Measurements from ENCODE around the gene CCL8. TPM values are rescaled to one million over a fixed set of nuclear protein-coding genes. Genes with fewer than 3 reads are reported as not detected.

Gene CCL8
- total and polyA plus RNA-seq, 2 experiments from 2014 or later = not detected

DNA sequence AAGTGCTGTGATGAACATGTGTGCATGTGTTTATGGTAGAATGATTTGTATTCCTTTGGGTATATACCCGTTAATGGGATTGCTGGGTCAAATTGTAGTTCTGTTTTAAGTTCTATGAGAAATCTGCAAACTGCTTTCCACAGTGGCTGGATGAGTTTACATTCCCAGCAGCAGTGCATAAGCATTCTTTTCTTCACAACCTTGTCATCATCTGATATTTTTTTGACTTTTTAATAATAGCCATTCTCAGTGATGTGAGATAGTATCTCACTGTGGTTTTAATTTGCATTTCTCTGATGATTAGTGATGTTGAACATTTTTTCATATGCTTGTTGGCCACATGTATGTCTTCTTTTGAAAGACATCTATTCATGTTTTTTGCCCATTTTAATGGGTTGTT is 18.5 kb downstream of the CCL8 start:
- Histone ChIP-seq H3K4me3 (no peak overlapping the region), H3K27me3 (no peaks in the 10 kb centered on the region), H3K27ac (no peak overlapping the region), H3K4me1 (ENCODE audit: low read depth) (no peaks in the 10 kb centered on the region), H3K9me3 (ENCODE audit: low read depth) (no peaks in the 10 kb centered on the region), H3K36me3 (no peaks in the 10 kb centered on the region)
- TF ChIP-seq, protein P1, sequence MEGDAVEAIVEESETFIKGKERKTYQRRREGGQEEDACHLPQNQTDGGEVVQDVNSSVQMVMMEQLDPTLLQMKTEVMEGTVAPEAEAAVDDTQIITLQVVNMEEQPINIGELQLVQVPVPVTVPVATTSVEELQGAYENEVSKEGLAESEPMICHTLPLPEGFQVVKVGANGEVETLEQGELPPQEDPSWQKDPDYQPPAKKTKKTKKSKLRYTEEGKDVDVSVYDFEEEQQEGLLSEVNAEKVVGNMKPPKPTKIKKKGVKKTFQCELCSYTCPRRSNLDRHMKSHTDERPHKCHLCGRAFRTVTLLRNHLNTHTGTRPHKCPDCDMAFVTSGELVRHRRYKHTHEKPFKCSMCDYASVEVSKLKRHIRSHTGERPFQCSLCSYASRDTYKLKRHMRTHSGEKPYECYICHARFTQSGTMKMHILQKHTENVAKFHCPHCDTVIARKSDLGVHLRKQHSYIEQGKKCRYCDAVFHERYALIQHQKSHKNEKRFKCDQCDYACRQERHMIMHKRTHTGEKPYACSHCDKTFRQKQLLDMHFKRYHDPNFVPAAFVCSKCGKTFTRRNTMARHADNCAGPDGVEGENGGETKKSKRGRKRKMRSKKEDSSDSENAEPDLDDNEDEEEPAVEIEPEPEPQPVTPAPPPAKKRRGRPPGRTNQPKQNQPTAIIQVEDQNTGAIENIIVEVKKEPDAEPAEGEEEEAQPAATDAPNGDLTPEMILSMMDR (IDR thresholded peaks at IDR 0.05; ENCODE audit: low read depth, low read length) = no peak
- no peak for DNase-seq (ENCODE audit: low read depth in 1 of 2, low spot score in 1 of 2)

DNA sequence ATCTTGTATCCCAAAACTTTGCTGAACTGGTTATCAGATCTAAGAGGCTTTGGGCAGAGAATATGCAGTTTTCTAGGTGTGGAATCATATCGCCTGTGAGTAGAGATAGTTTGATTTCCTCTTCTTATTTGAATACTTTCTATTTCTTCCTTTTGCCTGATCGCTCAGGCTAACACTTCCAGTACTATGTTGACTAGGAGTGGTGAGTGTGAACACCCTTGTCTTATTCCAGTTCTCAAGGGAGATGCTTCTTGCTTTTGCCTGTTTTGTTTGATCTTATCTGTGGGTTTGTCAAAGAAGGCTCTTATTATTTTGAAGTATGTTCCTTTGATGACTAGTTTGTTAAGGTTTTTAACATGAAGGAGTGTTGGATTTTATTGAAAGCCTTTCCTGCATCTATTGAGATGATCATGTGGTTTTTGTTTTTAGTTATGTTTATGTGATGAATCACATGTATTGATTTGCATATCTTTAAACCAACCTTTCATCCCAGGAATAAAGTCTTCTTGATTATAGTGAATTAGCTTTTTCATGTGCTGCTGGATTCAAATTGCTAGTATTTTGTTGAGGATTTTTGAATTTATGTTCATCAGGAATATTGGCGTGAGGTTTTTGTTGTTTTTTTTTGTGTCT is 20.0 kb downstream of the CCL8 start:
- H3K4me1 ChIP-seq (ENCODE audit: low read depth) = no peaks in the 10 kb centered on the region
- H3K4me3 ChIP-seq = no peak overlapping the region
- DNase-seq (ENCODE audit: low read depth in 1 of 2, low spot score in 1 of 2) = no peak
- H3K27ac ChIP-seq = no peak overlapping the region
- H3K27me3 ChIP-seq = no peaks in the 10 kb centered on the region
- H3K9me3 ChIP-seq (ENCODE audit: low read depth) = no peaks in the 10 kb centered on the region
- no peaks in the 10 kb centered on the region for H3K36me3 ChIP-seq
- TF ChIP-seq, protein P1 (IDR thresholded peaks at IDR 0.05; ENCODE audit: low read depth, low read length) = no peak

DNA sequence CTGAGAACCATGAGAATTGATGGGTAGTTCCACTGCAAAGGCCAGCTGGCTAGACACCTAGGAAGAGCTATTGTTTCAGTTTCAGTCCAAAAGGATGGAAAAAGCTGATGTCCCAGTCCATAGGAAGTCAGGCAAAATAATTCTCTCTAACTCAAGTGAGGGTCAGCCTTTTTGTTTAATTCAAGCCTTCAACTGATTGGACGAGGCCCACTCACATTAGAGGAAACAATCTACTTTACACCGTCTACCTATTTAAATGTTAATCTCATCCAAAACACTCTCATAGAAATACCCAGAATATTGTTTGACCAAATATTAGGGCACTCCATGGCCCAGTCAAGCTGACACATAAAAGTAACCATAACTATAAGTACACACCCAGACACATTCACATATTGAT is 22.7 kb downstream of the CCL8 start:
- Histone ChIP-seq H3K27me3 (no peaks in the 10 kb centered on the region), H3K4me1 (ENCODE audit: low read depth) (no peaks in the 10 kb centered on the region), H3K4me3 (no peak overlapping the region), H3K9me3 (ENCODE audit: low read depth) (no peaks in the 10 kb centered on the region), H3K27ac (no peak overlapping the region), H3K36me3 (no peaks in the 10 kb centered on the region)
- TF ChIP-seq, protein P1 (IDR thresholded peaks at IDR 0.05; ENCODE audit: low read depth, low read length) = no peak
- DNase-seq (ENCODE audit: low read depth in 1 of 2, low spot score in 1 of 2) = no peak

DNA sequence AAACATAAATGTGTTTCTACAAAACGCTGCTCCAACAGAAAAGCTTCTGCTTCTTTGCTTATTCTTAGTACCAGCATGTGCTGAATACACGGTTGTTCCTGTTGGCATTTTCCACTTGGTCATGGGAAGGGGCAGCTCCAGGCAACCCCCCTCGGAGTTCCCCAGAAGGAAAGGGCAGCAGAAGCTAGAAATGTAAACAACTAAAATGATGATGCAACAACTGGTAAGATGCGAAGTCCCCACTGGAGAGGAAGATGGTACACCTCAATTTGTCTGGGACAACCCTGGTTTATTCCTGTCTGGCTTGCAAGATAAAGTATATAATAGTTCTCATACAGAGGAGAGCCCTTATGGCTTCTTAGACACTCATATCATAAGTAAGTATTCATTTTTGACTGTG is 27.8 kb downstream of the CCL8 start:
- no peaks in the 10 kb centered on the region for H3K9me3 ChIP-seq (ENCODE audit: low read depth)
- no peaks in the 10 kb centered on the region for H3K27me3 ChIP-seq
- no peaks in the 10 kb centered on the region for H3K4me1 ChIP-seq (ENCODE audit: low read depth)
- DNase-seq (ENCODE audit: low read depth in 1 of 2, low spot score in 1 of 2) = no peak
- TF ChIP-seq, protein P1 (IDR thresholded peaks at IDR 0.05; ENCODE audit: low read depth, low read length) = no peak
- no peak overlapping the region for H3K4me3 ChIP-seq
- H3K36me3 ChIP-seq = no peaks in the 10 kb centered on the region
- no peak overlapping the region for H3K27ac ChIP-seq

DNA sequence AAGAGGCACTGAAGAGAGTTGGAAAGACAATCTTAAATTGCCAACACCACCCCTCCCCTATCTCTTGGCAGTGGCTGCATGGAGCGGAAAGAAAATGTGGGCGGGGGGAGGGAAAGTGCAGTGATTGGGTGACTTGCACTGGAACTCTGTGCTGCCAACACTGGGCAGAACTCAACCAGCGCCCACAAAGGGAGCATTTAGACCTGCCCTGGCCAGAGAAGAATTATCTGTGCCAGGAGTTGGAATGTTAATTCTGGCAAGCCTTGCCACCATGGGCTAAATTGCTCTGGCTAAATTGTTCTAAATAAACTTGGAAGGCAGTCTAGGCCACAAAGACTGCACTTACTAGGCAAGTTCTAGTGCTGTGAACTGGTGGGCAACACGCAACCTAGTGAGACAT is 30.5 kb downstream of the CCL8 start:
- Histone ChIP-seq H3K27me3 (no peaks in the 10 kb centered on the region), H3K36me3 (no peaks in the 10 kb centered on the region), H3K4me1 (ENCODE audit: low read depth) (no peaks in the 10 kb centered on the region), H3K9me3 (ENCODE audit: low read depth) (no peaks in the 10 kb centered on the region), H3K27ac (no peak overlapping the region), H3K4me3 (no peak overlapping the region)
- TF ChIP-seq, protein P1 (IDR thresholded peaks at IDR 0.05; ENCODE audit: low read depth, low read length) = no peak
- no peak for DNase-seq (ENCODE audit: low read depth in 1 of 2, low spot score in 1 of 2)

Measured in cardiac muscle cell (in vitro differentiated cells and primary cell).